Measurements from ENCODE around the gene KCNK2.

KCNK2 gene

DNA sequence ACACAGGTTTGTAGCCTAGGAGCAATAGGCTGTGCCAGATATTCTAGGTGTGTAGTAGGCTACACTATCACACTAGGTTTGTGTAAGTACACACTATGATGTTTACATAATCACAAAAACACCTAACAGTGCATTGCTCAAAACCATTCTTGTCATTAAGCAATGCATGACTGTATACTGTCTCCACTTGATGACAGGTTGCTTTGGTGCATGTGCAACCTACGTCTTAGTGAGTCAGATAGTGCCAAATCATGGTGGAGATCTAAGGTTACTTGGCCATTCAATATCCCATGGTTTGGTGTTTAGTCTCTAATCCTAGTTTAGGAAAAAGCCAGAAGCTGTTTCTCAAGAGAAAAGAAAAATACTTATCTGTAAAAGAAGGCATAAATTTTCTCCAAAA is 181.1 kb downstream of the KCNK2 start:
- DNase-seq: no peak

DNA sequence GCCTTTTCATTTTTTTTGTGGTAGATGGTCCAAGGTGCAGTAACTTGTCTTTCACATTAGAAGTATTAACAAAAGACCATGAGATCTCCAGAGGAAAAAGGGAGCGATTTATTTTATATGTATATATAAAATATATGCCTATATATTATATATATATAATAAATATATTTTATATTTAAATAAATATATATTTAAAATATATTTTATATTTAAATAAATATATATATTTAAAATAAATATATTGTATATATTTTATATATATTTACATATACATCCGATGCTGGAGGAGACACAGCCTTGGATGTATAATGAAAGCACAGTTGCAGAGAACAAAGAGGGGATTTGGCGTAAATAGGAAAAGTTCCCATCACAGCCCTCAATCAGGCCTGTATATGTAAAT is 182.1 kb downstream of the KCNK2 start:
- DNase-seq: no peak

DNA sequence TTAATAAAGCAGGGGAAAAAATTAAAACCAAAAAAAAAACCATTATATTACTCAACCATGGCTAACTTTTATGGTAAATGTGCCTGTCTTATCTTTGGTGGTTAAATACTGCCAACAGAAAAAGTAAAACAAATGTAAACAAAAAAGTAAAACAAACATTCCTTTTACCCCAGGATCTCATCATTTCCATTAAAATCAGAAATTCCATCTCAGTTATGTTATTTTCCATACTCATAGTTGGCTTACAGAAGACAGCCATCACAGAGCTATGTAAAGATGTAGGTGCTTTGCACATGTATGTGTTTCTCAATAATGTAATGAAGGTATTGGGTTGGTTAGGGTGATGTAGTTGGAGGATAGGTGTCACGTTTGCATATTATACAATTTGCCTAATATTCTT is 185.0 kb downstream of the KCNK2 start:
- DNase-seq: no peak

DNA sequence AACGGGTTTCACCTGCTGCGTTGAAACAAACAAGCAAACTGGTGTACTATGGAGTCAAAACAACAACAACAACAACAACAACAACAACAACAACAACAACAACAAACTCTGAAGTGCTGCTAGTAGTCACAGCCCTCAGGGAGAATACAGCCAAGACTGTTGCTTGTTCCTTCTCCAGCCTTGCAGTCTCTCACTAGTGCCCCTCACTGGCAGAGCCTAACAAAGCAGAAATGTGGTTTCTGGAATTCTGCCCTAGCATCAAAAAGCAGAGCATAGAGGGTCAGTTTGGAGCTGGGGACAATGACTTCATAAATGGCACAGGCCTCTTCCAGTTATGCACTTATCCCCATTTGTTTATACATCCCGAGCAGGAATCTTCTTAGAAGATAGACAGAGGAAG is 187.4 kb downstream of the KCNK2 start:
- DNase-seq: no peak

DNA sequence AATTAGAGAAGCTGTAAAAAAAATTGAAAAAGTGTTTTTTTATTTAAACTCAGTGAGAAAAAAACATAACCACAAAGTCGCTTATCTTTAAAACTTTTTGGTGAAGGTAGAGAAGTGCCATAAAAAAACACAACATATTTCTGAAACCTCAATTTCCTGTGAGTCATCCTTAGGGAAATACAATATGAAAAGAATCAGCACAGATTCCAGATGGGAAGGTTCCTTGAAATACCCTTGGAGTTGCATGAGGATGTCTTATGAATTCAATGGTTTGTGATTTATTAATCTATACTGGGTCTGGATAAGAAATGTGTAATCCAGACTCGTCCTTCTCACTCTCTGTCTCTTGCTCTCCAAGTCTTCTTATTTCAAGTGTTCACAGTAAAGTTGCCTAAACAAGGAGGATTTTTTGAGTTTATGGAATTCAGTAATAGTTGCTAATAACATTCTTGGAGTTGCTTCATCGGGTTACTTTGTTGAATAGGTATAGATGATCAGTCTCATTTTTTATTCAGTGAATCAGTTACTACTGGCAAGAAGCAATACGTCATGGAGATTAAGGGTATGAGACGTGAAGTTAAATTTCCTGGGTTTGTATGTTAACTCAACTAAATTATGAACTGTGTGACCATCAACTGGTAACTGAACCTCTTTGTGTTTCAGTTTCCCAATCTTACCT is 191.4 kb downstream of the KCNK2 start:
- DNase-seq: no peak

DNA sequence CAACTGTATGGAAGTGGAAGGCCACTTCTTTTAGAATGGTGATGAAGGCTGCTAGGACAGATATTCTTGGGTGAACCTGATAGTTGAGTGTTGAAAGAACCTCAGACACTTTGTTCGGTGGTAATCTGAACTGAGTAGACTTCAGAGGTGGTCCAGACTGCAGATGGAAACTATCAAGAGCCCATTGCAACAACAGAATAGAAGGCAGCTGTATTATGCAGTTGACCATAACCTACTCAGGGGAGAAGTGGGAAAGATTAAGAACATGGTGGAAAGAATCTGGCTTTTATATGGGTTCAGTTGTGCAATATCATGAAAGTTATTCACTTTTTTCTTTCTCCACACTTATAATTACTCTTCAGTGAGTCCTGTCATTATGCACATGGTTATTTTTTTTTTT is 194.0 kb downstream of the KCNK2 start:
- DNase-seq: no peak

DNA sequence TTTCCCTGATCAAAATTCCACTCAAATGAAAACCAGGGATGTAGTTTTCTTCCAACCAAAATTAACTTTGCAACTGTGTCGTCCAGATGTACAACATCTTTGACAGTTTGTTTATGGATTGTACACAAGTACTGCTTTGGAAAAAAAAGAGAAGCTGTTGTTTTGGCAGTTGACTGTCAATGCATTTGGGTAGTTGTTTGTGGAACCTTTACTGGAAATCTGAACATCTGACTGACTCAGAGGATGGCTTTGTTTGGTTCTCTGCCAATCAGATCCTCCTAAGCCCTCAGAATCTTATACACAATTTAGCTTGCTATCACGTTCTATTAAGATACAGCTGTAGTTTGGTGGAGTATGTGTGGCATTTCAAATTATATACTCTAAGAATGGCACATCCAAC is 195.0 kb downstream of the KCNK2 start:
- DNase-seq: no peak

DNA sequence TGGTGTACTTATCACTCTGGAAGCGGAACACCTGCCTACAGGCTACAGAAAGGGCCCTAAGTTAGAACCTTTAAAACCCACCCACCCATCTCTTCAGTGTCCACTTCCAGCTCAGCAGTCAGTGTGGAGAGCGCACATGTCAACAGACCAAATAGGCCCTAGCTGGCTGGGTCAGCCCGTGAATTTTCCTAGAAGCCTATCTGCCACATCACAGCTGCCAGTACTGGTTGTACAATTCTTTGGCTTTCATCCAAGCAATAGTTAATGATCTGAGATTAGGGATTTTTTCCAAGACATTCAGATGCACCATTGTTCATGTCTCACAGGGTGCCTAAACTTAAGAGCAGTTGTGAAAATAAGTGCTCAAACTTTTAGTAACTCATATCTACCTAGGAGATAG is 197.1 kb downstream of the KCNK2 start:
- no peak for DNase-seq

DNA sequence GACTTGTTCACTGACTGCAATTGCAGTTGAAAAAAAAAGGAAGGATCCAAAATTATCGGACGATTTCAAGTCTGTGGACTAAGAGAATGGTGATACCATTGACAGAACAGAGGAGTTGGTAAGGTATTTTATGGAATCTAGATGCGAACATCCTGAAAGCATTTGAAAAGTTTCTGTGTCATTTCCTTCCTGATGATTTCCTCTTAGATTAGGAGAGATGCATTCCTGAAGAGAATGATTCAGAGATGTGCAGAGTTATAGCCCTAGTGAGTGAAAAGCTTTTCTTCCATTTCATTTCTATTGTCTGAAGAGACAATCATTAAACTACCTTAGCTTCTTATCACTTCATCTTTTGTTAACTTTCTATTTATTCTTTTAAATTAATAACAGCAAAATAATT is 200.0 kb downstream of the KCNK2 start:
- no peak for DNase-seq

DNA sequence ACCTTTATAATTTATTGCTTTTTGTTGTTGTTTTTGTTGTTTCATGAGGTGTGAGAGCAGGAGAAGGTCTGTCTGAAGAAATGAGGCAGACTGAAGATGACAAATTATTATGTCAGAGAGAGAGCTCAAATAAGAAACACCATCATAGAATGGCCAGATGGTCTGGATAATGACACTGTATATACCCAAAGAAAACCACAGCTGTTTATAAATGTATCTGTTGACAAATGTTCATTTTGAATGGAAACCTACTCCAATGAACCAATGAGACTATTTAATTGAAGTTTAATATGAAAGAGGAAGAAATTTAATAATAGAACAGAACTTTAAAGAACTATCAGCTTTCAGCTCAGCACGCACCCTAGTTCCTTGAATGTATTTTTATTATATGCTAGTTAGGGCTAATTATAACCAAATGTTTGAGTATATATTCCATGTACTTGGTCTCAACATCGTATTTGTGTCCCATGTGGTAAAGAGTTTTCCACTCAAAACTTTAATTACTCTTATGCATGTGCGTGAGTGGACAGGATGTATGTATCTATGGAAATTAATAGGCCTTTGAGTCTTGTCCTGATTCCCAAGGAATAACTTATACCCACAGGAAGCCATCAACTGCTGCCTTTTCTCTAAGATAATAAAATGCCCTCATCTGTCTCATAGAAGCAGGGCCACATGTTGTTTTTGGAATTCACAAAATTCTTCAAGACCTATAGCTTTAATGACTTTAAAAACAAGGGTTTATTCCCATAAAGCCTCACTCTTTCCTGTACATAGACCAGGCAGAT is 202.7 kb downstream of the KCNK2 start:
- DNase-seq: no peak
